Measurements from ENCODE around the gene PPP1R15B. TPM values are rescaled to one million over a fixed set of nuclear protein-coding genes. Genes with fewer than 3 reads are reported as not detected.
A peak's percentile ranks its signal among the peaks of the same experiment; 100 is the strongest.

The PPP1R15B gene
- total RNA-seq, 1 experiment from 2014 or later, result 52.5 TPM

- intact Hi-C loops (cut with micrococcal nuclease; ENCODE audit: unreplicated experiment), result no loop called here
- Histone ChIP-seq H3K27me3 (replicated peaks; ENCODE audit: insufficient read depth, low read depth, low read length, poor library complexity) (no peaks in the 10 kb centered on the region), H3K27ac (ENCODE audit: low read depth, low read length, poor library complexity, severe bottlenecking) (no peak overlapping the region), H3K36me3 (ENCODE audit: insufficient read depth, low read length, poor library complexity, severe bottlenecking) (peaks cover 62% of the 10 kb centered on the region), H3K4me3 (ENCODE audit: low read depth, low read length, poor library complexity, severe bottlenecking) (peak overlapping the region; percentile 99), H3K4me1 (ENCODE audit: insufficient read depth, low read length, poor library complexity, severe bottlenecking) (peaks cover 17% of the 10 kb centered on the region), H3K9me3 (ENCODE audit: low read depth, low read length, poor library complexity, severe bottlenecking) (no peaks in the 10 kb centered on the region)
- DNase-seq (ENCODE audit: low spot score), result no peak
- TF ChIP-seq EZH2 (IDR thresholded peaks at IDR 0.05; ENCODE audit: borderline replicate concordance, low read depth, low read length, poor library complexity, severe bottlenecking), result no peak
- TF ChIP-seq CTCF (conservative IDR thresholded peaks at IDR 0.05; ENCODE audit: low read depth, low read length), result no peak
- POLR2A ChIA-PET (ENCODE audit: low non-redundant PET), result no interaction called here
- no TSS peak for BruUV-seq (replicated peaks)
- CTCF ChIA-PET, result no interaction called here
Observed at GRCh38 chr1:204406621-204407020, 5.0 kb downstream of the PPP1R15B start.

- BruUV-seq (replicated peaks), result no TSS peak
- Histone ChIP-seq H3K4me1 (ENCODE audit: insufficient read depth, low read length, poor library complexity, severe bottlenecking) (peaks cover 17% of the 10 kb centered on the region), H3K27me3 (replicated peaks; ENCODE audit: insufficient read depth, low read depth, low read length, poor library complexity) (no peaks in the 10 kb centered on the region), H3K27ac (ENCODE audit: low read depth, low read length, poor library complexity, severe bottlenecking) (no peak overlapping the region), H3K9me3 (ENCODE audit: low read depth, low read length, poor library complexity, severe bottlenecking) (no peaks in the 10 kb centered on the region), H3K36me3 (ENCODE audit: insufficient read depth, low read length, poor library complexity, severe bottlenecking) (peaks cover 66% of the 10 kb centered on the region), H3K4me3 (ENCODE audit: low read depth, low read length, poor library complexity, severe bottlenecking) (no peak overlapping the region)
- peak; percentile 26 for DNase-seq (ENCODE audit: low spot score)
- CTCF ChIA-PET, result no interaction called here
- TF ChIP-seq EZH2 (IDR thresholded peaks at IDR 0.05; ENCODE audit: borderline replicate concordance, low read depth, low read length, poor library complexity, severe bottlenecking), result no peak
- TF ChIP-seq CTCF (conservative IDR thresholded peaks at IDR 0.05; ENCODE audit: low read depth, low read length), result no peak
- POLR2A ChIA-PET (ENCODE audit: low non-redundant PET), result no interaction called here
- intact Hi-C loops (cut with micrococcal nuclease; ENCODE audit: unreplicated experiment), result no loop called here
Observed at GRCh38 chr1:204405988-204406387, 5.6 kb downstream of the PPP1R15B start.

GRCh38 chr1:204404629-204405028, 7.0 kb downstream of the PPP1R15B start:
- Histone ChIP-seq H3K27me3 (replicated peaks; ENCODE audit: insufficient read depth, low read depth, low read length, poor library complexity) (no peaks in the 10 kb centered on the region), H3K4me1 (ENCODE audit: insufficient read depth, low read length, poor library complexity, severe bottlenecking) (peaks cover 17% of the 10 kb centered on the region), H3K9me3 (ENCODE audit: low read depth, low read length, poor library complexity, severe bottlenecking) (no peaks in the 10 kb centered on the region), H3K27ac (ENCODE audit: low read depth, low read length, poor library complexity, severe bottlenecking) (no peak overlapping the region), H3K4me3 (ENCODE audit: low read depth, low read length, poor library complexity, severe bottlenecking) (no peak overlapping the region), H3K36me3 (ENCODE audit: insufficient read depth, low read length, poor library complexity, severe bottlenecking) (peaks cover 72% of the 10 kb centered on the region)
- ChIA-PET POLR2A (ENCODE audit: low non-redundant PET) (no interaction called here), CTCF (no interaction called here)
- intact Hi-C loops (cut with micrococcal nuclease; ENCODE audit: unreplicated experiment), result no loop called here
- BruUV-seq (replicated peaks), result no TSS peak
- TF ChIP-seq CTCF (conservative IDR thresholded peaks at IDR 0.05; ENCODE audit: low read depth, low read length), result no peak
- no peak for TF ChIP-seq EZH2 (IDR thresholded peaks at IDR 0.05; ENCODE audit: borderline replicate concordance, low read depth, low read length, poor library complexity, severe bottlenecking)
- DNase-seq (ENCODE audit: low spot score), result no peak

Data from A673 (cell line).